Epithelial cell of prostate (primary cell): ENCODE results near the gene TENT4B.

Experiments
- DNase-seq: peaks from one replicate; pipeline ENCODE4 v3.0.0-alpha.2; 2011; ENCODE audit warnings: low read depth, low spot score
- H3K27ac ChIP-seq: fragments of 450-650 bp; 2 replicates; pipeline ENCODE4 v1.5.1; 2017; ENCODE audit warnings: mild to moderate bottlenecking

The TENT4B gene

DNA sequence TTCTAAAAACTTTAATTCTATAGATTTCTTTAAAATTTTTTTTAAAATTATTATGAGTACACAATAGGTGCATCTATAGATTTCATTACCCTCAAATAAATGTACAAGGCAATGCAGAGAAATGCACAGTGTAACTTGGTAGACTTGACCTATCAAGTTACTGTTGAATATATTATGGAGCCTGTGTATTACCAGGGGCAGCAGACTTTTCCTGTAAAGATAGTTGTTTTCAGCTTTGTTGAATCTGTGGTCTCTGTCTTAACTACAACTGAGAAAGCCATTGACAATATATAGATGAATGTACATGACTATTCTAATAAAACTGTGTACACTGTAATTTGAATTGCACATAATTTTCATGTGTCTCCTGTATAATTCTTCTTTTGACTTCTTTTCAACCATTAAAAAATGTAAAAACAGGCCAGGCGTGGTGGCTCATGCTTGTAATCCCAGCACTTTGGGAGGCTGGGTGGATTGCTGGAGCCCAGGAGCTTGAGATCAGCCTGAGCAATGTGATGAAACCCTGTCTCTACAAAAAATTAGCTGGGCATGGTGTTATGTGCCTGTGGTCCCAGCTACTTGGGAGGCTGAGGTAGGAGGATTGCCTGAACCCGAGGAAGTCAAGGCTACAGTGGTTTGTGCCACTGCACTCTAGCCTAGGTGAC, 39.4 kb downstream of the TENT4B start:
- no peak for DNase-seq
- H3K27ac ChIP-seq, result peak overlapping the region; percentile 51

DNA sequence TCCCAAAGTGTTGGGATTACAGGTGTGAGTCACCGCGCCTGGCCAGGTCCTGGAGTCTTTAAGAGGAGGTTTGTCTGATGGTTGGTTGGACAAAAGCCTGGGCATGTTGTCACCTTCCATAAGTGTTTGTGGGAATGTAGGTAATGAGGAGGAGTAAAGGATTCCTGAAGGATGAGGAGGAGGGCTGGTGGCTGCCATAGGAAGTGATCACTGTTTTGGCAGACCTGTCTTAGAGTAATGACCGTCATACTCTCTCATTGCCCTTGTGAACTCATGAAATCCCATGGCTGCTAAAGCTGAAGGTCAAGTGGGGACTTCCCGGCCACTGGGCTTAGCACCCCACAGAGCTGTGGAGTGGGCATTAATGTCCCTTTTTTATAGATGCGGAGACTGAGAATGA, 40.5 kb downstream of the TENT4B start:
- DNase-seq, result no peak
- peak overlapping the region; percentile 51 for H3K27ac ChIP-seq

DNA sequence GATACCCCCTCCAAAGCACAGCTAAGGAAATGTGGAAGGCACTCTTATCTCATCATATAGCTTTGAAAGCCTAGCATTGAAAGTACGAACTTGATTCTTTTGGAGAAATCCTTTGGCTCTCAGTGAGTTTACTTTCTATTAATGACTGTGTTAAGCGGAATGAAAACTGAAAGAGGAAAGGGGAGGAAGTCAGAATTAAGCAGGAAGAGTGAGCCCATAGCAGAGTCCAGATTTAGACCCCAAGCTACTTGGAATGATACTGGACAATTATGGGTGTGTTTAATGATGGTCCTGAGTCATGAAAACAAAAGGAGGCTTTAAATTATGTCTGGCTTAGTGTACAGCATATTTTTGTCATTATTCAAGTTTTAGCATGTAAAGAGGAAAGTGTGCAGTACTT, 42.2 kb downstream of the TENT4B start:
- H3K27ac ChIP-seq, result peak overlapping the region; percentile 74
- no peak for DNase-seq

DNA sequence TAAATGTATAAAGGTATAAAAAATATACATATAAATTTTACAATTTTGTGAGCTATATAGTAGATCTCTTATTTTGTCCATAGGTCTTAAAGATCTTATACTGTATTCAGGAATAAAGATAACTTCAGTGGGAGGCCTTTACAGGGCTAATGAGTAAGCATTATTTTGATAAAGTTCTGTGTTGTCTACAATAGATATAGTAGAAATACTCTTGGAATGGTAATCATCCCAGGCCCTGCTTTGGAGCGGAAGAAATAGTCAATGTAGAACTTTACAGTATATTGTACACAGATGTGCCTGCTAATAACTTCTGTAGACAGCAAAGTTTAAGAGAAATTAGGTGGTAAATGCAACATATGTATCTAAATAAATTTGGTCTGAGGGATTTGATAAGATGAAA, 42.6 kb downstream of the TENT4B start:
- DNase-seq, result no peak
- peak overlapping the region; percentile 74 for H3K27ac ChIP-seq

- no peak overlapping the region for H3K27ac ChIP-seq
- no peak for DNase-seq
Measured at GRCh38 chr16:50197582-50197981, 44.5 kb downstream of the TENT4B start.

- no peak overlapping the region for H3K27ac ChIP-seq
- no peak for DNase-seq
Measured at GRCh38 chr16:50198802-50199403, 45.8 kb downstream of the TENT4B start.

GRCh38 chr16:50201787-50202186, 48.7 kb downstream of the TENT4B start:
- peak overlapping the region; percentile 47 for H3K27ac ChIP-seq
- DNase-seq, result no peak

DNA sequence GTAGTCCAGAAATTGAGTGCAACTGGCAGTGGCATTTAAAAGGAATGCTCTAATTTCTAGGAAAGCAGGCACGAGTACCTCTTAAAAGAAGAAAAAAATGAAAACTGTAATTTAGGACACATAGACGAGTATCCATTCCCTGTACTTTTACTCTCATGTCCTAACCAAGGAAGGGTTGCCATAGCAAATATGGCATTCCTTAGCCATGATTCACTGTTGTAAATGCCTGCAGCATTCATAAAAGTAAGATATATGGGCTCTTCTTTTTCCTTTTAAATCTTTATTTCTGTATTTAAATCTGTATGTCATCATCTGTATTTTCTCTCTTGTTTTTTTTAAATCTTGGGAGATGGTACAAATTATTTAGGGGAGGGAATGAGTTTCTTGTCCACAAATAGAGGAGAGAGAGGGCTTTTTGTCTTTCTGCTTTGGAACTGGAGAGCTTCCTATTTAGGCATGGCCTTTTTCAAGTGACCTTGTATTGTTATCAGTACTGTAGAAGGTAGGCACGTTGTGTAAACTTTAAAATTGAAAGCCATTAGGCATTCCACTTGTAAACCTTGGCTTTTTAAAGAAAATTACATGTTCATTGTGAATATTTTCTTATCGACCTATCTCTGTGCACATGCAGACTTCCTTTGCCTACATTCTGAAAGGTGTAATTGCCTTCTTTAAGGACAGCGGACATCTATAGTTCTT, 50.0 kb downstream of the TENT4B start:
- DNase-seq, result no peak
- peak overlapping the region; percentile 47 for H3K27ac ChIP-seq

GRCh38 chr16:50203681-50204080, 50.6 kb downstream of the TENT4B start:
- H3K27ac ChIP-seq, result peak overlapping the region; percentile 47
- DNase-seq, result no peak

DNA sequence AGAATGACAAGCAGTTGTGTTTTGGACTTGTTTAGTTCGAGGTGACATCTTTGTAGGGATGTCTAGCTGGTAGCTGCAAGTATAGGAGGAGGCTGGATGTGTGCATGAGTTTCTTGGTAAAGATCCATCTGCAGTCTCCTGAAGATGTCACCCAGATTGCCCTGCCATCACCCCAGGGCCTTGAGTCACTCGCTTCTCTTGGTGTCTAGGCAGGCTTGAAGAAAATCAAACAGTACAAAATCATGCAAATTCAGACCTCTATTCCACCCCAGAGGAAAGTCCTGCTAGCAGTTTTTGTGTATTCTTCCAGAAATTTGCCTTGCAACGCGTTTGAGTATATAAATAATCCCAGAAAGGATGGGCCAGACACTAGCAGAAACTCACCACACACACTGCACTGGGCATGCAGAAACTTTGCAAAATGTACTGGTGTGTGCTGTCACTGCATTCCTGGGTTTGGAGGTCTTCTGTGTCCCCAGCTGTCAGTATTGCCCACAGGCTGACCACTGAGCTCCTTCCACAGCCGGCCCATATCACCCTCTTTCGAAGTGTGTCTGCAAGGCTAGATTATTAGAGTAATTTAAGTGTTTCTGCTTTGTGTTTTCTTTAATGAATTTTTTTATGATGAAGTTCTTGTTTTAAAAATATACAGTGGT, 51.5 kb downstream of the TENT4B start:
- H3K27ac ChIP-seq, result no peak overlapping the region
- DNase-seq, result no peak

GRCh38 chr16:50207652-50208051, 54.5 kb downstream of the TENT4B start:
- no peak for DNase-seq
- H3K27ac ChIP-seq, result peak overlapping the region; percentile 5

GRCh38 chr16:50208460-50208931, 55.4 kb downstream of the TENT4B start:
- H3K27ac ChIP-seq, result peak overlapping the region; percentile 5
- no peak for DNase-seq

GRCh38 chr16:50209546-50210265, 56.6 kb downstream of the TENT4B start:
- H3K27ac ChIP-seq, result no peak overlapping the region
- no peak for DNase-seq

GRCh38 chr16:50210266-50211038, 57.3 kb downstream of the TENT4B start:
- DNase-seq, result no peak
- no peak overlapping the region for H3K27ac ChIP-seq

GRCh38 chr16:50213939-50214519, 60.9 kb downstream of the TENT4B start:
- DNase-seq, result no peak
- no peak overlapping the region for H3K27ac ChIP-seq

DNA sequence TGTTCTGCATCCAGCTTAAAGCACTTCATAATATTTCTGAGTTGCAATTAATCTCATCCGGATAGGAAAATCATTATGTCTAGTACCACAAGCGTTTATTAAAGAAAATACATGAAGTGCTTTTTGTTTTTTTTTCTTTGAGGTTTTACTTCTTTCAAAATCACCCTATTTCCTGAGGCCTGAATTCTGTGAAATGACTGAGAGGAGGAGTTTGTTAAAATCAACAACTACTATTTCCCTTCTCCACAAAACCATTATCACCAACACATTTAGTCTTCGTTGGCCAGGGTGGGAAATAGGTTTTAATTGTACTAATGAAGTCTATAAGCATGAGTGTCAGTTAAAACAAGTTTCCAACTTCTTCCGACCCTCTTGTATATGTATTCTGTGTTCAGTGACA, 62.6 kb downstream of the TENT4B start:
- H3K27ac ChIP-seq, result no peak overlapping the region
- DNase-seq, result no peak

GRCh38 chr16:50216231-50216630, 63.1 kb downstream of the TENT4B start:
- no peak for DNase-seq
- H3K27ac ChIP-seq, result no peak overlapping the region

DNA sequence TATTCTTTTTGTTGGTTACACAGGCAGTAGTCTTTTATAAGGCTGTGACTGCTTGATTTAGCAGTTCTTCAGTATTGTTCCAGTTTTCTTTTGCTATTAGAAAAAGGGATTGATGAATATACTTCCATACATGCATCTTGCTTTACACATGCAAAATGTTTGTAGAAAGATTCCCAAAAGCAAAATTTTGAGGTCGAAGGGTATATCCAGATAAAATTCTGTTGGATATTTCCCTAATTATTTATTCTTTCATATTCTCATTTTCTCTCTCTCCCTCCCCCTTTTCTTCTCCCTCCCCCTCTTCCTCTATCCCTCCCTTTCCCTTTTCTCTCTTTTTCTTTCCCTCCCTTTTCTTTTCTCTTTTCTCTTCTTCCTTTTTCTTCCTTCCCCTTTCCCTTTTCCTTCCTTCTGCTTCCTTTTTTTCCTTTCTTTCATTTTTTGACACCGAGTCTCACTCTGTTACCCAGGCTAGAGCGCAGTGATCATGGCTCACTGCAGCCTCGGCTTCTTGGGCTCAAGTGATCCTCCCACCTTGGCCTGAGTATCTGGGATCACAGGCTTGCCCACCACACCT, 66.4 kb downstream of the TENT4B start:
- no peak for DNase-seq
- no peak overlapping the region for H3K27ac ChIP-seq

GRCh38 chr16:50224286-50224685, 71.2 kb downstream of the TENT4B start:
- H3K27ac ChIP-seq, result no peak overlapping the region
- no peak for DNase-seq
